Measurements from ENCODE around the gene GPSM1. TPM values are rescaled to one million over a fixed set of nuclear protein-coding genes. Genes with fewer than 3 reads are reported as not detected.

The GPSM1 gene
- total and polyA plus RNA-seq, 2 experiments from 2014 or later: 25.5 to 30.0 TPM

- 89% methylated on average over 54 of the region's 54 CpGs for WGBS (ENCODE audit: low lambda C conversion rate, missing lambda C conversion rate)
- H3K27ac ChIP-seq: no peak overlapping the region
- TF ChIP-seq, protein P1, sequence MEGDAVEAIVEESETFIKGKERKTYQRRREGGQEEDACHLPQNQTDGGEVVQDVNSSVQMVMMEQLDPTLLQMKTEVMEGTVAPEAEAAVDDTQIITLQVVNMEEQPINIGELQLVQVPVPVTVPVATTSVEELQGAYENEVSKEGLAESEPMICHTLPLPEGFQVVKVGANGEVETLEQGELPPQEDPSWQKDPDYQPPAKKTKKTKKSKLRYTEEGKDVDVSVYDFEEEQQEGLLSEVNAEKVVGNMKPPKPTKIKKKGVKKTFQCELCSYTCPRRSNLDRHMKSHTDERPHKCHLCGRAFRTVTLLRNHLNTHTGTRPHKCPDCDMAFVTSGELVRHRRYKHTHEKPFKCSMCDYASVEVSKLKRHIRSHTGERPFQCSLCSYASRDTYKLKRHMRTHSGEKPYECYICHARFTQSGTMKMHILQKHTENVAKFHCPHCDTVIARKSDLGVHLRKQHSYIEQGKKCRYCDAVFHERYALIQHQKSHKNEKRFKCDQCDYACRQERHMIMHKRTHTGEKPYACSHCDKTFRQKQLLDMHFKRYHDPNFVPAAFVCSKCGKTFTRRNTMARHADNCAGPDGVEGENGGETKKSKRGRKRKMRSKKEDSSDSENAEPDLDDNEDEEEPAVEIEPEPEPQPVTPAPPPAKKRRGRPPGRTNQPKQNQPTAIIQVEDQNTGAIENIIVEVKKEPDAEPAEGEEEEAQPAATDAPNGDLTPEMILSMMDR (IDR thresholded peaks at IDR 0.05; ENCODE audit: poor library complexity): no peak
- no peak for TF ChIP-seq EZH2phosphoT487 (IDR thresholded peaks at IDR 0.05; ENCODE audit: low read depth, severe bottlenecking, unreplicated experiment)
- TF ChIP-seq EZH2 (IDR thresholded peaks at IDR 0.05; ENCODE audit: borderline replicate concordance): no peak
- H3K4me1 ChIP-seq (ENCODE audit: insufficient read depth): peaks cover 6% of the 10 kb centered on the region
- H3K4me3 ChIP-seq: no peak overlapping the region
- peak overlapping the region; percentile 56 for H3K4me2 ChIP-seq
- H3K9me2 ChIP-seq (replicated peaks; ENCODE audit: insufficient read depth): no peaks in the 10 kb centered on the region
- H3K9me3 ChIP-seq (ENCODE audit: low read depth): no peaks in the 10 kb centered on the region
- H4K20me1 ChIP-seq (ENCODE audit: insufficient read depth, poor library complexity, severe bottlenecking): no peaks in the 10 kb centered on the region
- H3K79me2 ChIP-seq: no peaks in the 10 kb centered on the region
- no peaks in the 10 kb centered on the region for H3K36me3 ChIP-seq (replicated peaks; ENCODE audit: insufficient read depth, low read depth)
- H3K27me3 ChIP-seq: no peaks in the 10 kb centered on the region
- DNase-seq (ENCODE audit: low spot score): no peak
- no peak overlapping the region for H2AFZ ChIP-seq
Measured at GRCh38 chr9:136363949-136364748, 36.8 kb downstream of the GPSM1 start.

GRCh38 chr9:136364942-136365774 is 37.8 kb downstream of the GPSM1 start:
- H3K4me1 ChIP-seq (ENCODE audit: insufficient read depth): peaks cover 6% of the 10 kb centered on the region
- 81% methylated on average over 30 of the region's 31 CpGs for WGBS (ENCODE audit: low lambda C conversion rate, missing lambda C conversion rate)
- H3K27ac ChIP-seq: no peak overlapping the region
- no peaks in the 10 kb centered on the region for H3K9me3 ChIP-seq (ENCODE audit: low read depth)
- H3K79me2 ChIP-seq: no peaks in the 10 kb centered on the region
- H3K27me3 ChIP-seq: no peaks in the 10 kb centered on the region
- no peaks in the 10 kb centered on the region for H3K36me3 ChIP-seq (replicated peaks; ENCODE audit: insufficient read depth, low read depth)
- TF ChIP-seq EZH2phosphoT487 (IDR thresholded peaks at IDR 0.05; ENCODE audit: low read depth, severe bottlenecking, unreplicated experiment) (no peak), EZH2 (IDR thresholded peaks at IDR 0.05; ENCODE audit: borderline replicate concordance) (no peak)
- TF ChIP-seq, protein P1 (IDR thresholded peaks at IDR 0.05; ENCODE audit: poor library complexity): no peak
- H3K4me2 ChIP-seq: no peak overlapping the region
- no peaks in the 10 kb centered on the region for H3K9me2 ChIP-seq (replicated peaks; ENCODE audit: insufficient read depth)
- no peak overlapping the region for H2AFZ ChIP-seq
- no peaks in the 10 kb centered on the region for H4K20me1 ChIP-seq (ENCODE audit: insufficient read depth, poor library complexity, severe bottlenecking)
- DNase-seq (ENCODE audit: low spot score): no peak
- no peak overlapping the region for H3K4me3 ChIP-seq

DNA sequence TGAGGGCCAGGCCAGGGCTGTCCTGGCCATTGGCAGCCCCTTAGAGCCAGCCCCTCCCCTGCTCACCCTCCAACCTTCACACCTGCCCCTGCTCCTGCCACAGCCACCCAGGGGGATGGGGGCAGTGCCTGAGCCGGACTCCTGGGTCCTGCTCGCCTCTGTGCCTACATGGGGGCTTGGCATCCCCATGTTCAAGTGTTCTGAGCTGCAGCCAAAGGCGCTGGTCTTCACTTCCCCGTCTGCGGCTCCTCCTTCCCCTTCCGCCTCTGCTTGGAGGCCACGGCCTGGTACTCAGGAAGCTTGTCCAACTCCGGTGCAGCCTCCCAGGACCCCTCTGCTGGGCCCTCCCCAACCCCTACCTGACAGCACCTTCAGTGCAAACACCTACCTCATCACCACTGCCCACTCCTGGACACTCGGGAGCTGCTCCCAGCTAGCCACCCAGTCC is 38.5 kb downstream of the GPSM1 start:
- TF ChIP-seq, protein P1 (IDR thresholded peaks at IDR 0.05; ENCODE audit: poor library complexity): no peak
- TF ChIP-seq EZH2 (IDR thresholded peaks at IDR 0.05; ENCODE audit: borderline replicate concordance) (no peak), EZH2phosphoT487 (IDR thresholded peaks at IDR 0.05; ENCODE audit: low read depth, severe bottlenecking, unreplicated experiment) (no peak)
- H3K36me3 ChIP-seq (replicated peaks; ENCODE audit: insufficient read depth, low read depth): no peaks in the 10 kb centered on the region
- no peaks in the 10 kb centered on the region for H3K79me2 ChIP-seq
- no peak overlapping the region for H3K4me2 ChIP-seq
- no peak overlapping the region for H3K4me3 ChIP-seq
- no peaks in the 10 kb centered on the region for H3K9me2 ChIP-seq (replicated peaks; ENCODE audit: insufficient read depth)
- no peaks in the 10 kb centered on the region for H4K20me1 ChIP-seq (ENCODE audit: insufficient read depth, poor library complexity, severe bottlenecking)
- H2AFZ ChIP-seq: no peak overlapping the region
- H3K4me1 ChIP-seq (ENCODE audit: insufficient read depth): peaks cover 4% of the 10 kb centered on the region
- H3K27ac ChIP-seq: no peak overlapping the region
- H3K9me3 ChIP-seq (ENCODE audit: low read depth): no peaks in the 10 kb centered on the region
- no peak for DNase-seq (ENCODE audit: low spot score)
- H3K27me3 ChIP-seq: no peaks in the 10 kb centered on the region
- WGBS (ENCODE audit: low lambda C conversion rate, missing lambda C conversion rate): 86% methylated on average over 9 of the region's 9 CpGs
